ENCODE data around the gene SPECC1.

GRCh38 chr17:20114466-20114865, 105.3 kb downstream of the SPECC1 start:
- no peak for TF ChIP-seq CTCF (IDR thresholded peaks at IDR 0.05; ENCODE audit: insufficient read depth, low read depth, low read length)
- no peak for TF ChIP-seq EZH2 (IDR thresholded peaks at IDR 0.05; ENCODE audit: insufficient read depth, low read length)

Measured in astrocyte (in vitro differentiated cells and primary cell).